Transverse colon (tissue), 3 donors: ENCODE results near the gene TIRAP.

Experiments
- CTCF ChIP-seq, 5 experiments: fragments of 200-600 bp in 3 of 5; fragments of 450-650 bp in 2 of 5; sonication (generic) in 3 of 5; IDR thresholded peaks; 1 replicate in 2 of 5; 2 replicates in 3 of 5; pipeline ENCODE4 v1.5.1; 2016 to 2017; ENCODE audit warnings: antibody characterized with exemption in 5 of 5, inconsistent platforms in 3 of 5, mild to moderate bottlenecking in 2 of 5, moderate library complexity in 1 of 5
- EP300 ChIP-seq: sonication (generic); formaldehyde crosslinking; IDR thresholded peaks from one replicate; pipeline ENCODE4 v1.6.1; 2017; ENCODE audit warnings: antibody characterized with exemption, low read depth

GRCh38 chr11:126233391-126233790 lies 49.5 kb upstream of the TIRAP start:
- TF ChIP-seq EP300, result no peak
- TF ChIP-seq CTCF (IDR thresholded peaks at IDR 0.05), result no peak
